Astrocyte of the cerebellum (primary cell): ENCODE results near the gene PTPN5.
"Not testable (repeated sequence)": the region's sequence is repeated elsewhere in the genome, so short reads cannot be mapped to it uniquely, and the experiment has no call there.

ENCODE experiments used
- DNase-seq: peaks from one replicate; pipeline ENCODE4 v3.0.0-alpha.2; 2011; ENCODE audit warnings: low read depth
- H3K4me3 ChIP-seq: 2 replicates; pipeline ENCODE4 v1.5.1; 2011; ENCODE audit warnings: mild to moderate bottlenecking, low read depth, low read length, moderate library complexity
- in situ Hi-C: cut with HindIII; loops from 2 replicates; pipeline ENCODE4 v1.10.0; 2017; ENCODE audit warnings: low sequenced_read_pairs
- TF ChIP-seq, protein P1 (sequence below): IDR thresholded peaks from 2 replicates; pipeline ENCODE4 v1.5.1; 2012; ENCODE audit warnings: low read length, low read depth, moderate library complexity, mild to moderate bottlenecking; ENCODE audit errors: missing control alignments

The PTPN5 gene

DNA sequence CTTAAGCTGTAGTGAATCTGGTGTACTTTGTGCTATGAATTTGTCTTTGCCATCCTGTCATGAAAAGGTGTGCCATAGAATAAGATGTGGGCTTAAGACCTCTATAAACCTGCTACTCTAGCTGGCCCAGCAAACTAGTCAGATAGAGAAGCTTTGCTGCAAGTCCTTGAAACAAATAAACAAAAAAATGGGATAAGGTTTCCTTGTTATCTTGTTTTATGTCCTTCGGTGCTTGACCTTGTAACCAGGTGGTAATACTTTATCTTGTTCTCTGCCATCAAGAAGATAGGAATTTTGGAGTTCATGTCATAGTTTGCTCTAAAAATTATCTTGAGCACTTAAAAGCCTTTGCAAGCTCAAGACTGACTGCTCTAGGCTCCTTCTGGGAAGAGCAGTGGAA lies 107.3 kb downstream of the PTPN5 start:
- in situ Hi-C loops: no loop called here
- no peak overlapping the region for H3K4me3 ChIP-seq
- TF ChIP-seq, protein P1, sequence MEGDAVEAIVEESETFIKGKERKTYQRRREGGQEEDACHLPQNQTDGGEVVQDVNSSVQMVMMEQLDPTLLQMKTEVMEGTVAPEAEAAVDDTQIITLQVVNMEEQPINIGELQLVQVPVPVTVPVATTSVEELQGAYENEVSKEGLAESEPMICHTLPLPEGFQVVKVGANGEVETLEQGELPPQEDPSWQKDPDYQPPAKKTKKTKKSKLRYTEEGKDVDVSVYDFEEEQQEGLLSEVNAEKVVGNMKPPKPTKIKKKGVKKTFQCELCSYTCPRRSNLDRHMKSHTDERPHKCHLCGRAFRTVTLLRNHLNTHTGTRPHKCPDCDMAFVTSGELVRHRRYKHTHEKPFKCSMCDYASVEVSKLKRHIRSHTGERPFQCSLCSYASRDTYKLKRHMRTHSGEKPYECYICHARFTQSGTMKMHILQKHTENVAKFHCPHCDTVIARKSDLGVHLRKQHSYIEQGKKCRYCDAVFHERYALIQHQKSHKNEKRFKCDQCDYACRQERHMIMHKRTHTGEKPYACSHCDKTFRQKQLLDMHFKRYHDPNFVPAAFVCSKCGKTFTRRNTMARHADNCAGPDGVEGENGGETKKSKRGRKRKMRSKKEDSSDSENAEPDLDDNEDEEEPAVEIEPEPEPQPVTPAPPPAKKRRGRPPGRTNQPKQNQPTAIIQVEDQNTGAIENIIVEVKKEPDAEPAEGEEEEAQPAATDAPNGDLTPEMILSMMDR: no peak
- DNase-seq: no peak

DNA sequence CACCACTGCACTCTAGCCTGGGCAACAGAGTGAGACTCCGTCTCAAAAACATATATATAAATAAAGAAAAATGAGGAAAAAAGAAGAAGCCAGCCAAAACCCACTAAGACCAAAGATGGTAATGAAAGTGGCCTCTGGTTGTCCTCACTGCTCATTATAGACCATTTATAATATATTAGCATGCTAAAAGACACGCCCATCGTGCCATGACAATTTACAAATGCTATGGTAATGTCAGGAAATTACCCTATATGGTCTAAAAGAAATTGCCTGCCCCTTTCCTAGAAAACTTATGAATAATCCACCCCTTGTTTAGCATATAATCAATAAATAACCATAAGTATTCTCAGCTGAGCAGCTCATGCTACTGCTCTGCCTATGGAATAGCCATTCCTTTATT lies 109.1 kb downstream of the PTPN5 start:
- in situ Hi-C loops: no loop called here
- DNase-seq: no peak
- H3K4me3 ChIP-seq: no peak overlapping the region
- TF ChIP-seq, protein P1: no peak

DNA sequence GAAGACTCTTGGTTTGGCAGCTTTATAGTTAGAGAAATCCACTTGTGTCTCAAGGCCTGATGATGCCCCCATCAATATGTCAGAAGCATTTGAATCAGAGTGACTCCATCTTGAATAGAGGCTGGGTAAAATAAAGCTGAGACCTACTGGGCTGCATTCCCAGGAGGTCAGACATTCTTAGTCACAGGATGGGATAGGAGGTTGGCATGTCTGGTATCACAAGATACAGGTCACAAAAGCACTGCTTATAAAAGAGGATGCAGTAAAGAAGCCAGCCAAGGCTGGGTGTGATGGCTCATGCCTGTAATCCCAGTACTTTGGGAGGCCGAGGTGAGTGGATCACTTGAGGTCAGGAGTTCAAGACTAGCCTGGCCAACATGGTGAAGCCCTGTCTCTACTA lies 109.6 kb downstream of the PTPN5 start:
- DNase-seq, H3K4me3 ChIP-seq, in situ Hi-C loops: not testable (repeated sequence)
